NCI-H510A (cell line): Measurements from ENCODE around the gene AFF3.
"Not testable (repeated sequence)": the region's sequence is repeated elsewhere in the genome, so short reads cannot be mapped to it uniquely, and the experiment has no call there.

Source experiments
- DNase-seq: peaks from one replicate; lab custom pipeline; 2025; lab: John Stamatoyannopoulos, UW

The AFF3 gene

GRCh38 chr2:100142393-100142792 is at the start of gene AFF3:
Gene AFF3 (minus strand): TSS chr2:100142590. CDS start chr2:100104454, 38,136 bp downstream.
- DNase-seq, result no peak

- no peak for DNase-seq
These were observed 47.0 kb upstream of the AFF3 start for GRCh38 chr2:100189387-100189786.

GRCh38 chr2:100188326-100188725 is 45.9 kb upstream of the AFF3 start:
- DNase-seq, result no peak

GRCh38 chr2:100186126-100186525 is 43.7 kb upstream of the AFF3 start:
- DNase-seq, result no peak

- DNase-seq, result no peak
These were observed 43.1 kb upstream of the AFF3 start for GRCh38 chr2:100185516-100185915.

GRCh38 chr2:100185105-100185504 is 42.7 kb upstream of the AFF3 start:
- no peak for DNase-seq

- no peak for DNase-seq
These were observed 41.8 kb upstream of the AFF3 start for GRCh38 chr2:100184055-100184737.

DNA sequence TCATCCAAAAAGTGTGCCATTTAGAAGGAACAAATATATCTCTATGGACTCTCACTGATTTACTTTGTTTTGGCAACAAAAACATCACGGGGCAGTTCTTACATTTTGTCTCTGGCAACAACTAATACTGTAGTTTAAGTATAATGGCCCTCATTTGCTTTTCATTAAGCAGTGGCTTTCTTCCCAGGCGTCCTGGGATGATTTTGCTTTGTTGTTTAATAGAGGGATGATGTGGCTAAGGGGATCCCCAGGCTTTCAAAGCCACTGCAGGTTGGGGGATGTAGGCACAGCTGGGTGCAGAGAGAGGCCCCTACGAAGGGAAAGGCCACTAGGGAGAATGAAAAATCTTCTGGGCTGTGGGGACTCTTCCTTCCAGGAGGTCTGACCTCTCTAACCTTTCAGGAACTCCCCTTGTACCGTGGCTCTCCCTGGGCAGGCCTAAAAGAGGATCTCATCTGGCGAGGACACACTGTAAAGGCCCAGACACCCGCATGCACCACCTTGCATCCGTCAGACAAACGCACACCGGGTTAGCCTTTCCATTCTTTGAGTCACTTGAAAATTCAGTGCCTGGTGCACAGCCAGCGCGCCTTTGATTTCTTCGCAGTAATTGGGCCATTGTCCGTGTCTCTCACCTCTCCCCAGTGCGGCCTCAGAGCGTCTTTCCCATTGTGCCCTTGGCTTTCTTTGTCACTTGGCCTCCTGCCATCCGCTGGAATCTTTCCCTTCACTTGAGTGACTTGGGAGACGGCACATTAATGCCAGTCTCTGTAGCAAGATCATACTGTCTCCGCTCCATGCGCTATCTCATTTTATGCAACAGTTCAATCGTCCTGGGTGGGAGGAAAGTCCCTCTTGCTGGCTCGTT is 40.3 kb upstream of the AFF3 start:
- no peak for DNase-seq

DNA sequence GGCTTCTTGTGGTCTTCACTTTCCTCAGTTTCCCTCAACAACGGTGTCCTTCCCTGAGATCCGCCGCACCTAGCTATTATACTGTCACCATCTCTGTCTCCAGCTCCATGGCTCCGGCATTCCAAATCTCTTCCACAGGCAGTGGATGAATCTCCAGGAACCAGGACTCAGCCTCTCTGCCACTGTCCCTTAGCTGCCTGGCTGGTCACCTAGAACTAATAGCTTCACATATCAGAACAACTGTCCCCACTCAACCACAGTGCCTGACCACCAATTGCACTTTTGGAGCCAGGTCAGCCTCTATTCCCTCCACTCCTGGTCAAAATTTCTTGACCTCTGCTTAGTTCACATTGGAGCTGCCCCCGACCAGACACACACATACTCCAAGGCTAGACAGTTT is 38.1 kb upstream of the AFF3 start:
- DNase-seq, result no peak

DNA sequence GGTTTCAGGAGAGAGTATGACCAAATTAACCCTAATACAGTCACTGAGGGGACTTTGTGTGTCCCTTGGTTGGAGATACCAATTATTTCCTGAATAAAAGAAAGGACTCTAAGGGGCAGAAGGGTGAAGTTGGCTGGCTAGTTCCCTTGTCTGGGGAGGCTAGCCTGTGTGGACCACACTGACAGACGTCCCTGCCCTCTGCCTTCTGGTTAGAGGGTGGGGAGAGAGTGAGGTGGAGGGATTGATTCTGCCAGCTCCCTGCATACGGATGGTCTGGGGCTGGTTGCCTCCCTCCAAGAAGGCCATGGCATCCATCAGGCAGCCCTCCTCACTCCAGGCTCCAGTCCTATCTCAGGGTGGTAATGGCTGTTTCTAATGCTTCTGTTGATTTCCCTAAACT is 37.4 kb upstream of the AFF3 start:
- no peak for DNase-seq

DNA sequence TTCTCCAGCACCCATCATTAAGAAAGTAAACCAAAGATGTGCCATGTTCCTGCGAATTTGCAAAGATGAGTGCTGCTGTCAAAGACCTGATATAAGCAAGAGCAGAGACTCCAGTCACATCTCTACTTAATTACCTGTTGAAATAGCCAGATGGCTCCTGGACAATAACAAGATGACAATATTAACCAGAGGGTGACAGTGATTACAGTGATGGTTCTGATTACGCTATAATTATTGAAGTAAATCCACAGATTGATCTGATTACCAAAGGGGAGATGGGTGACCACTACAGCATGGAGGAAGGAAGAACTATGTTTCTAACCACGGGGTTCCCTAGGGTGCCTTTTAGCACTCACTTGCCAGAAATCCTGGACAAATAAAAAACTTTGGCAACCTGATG is 36.5 kb upstream of the AFF3 start:
- no peak for DNase-seq

DNA sequence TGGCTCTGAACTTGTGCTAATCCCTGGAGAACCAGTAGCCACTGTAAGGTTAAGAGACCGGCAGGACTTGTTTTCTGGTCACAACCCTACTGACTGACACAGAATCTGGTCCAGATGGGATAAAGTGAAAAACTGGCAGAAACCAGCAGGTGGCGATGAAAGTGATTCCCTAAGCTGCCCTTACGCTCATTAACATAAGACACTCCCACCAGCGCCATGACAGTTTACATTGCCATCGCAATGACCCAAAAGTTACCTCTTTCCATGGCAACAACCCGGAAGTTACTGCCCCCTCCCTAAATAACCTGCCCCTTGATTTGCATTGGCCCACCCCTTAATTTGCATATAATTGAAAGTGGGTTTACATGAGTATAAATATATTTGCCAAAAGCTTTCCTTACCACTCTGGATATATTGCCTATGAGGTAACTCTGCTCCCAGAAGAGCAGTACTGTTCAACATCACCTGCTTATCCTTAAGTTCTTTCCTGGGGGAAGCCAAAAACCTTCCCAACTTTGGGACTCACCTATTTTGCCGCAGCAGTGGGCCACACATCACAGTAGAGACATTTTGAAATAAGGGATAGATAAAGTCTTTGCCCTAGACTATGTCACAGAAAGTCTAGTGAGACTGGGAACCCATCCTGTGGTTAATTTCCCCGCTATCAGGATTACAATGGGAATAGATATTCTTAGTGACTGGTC is 35.8 kb upstream of the AFF3 start:
- DNase-seq, result no peak

- DNase-seq, result no peak
These were observed 34.5 kb upstream of the AFF3 start for GRCh38 chr2:100176925-100177324.

GRCh38 chr2:100174026-100174431 is 31.6 kb upstream of the AFF3 start:
- DNase-seq, result no peak

DNA sequence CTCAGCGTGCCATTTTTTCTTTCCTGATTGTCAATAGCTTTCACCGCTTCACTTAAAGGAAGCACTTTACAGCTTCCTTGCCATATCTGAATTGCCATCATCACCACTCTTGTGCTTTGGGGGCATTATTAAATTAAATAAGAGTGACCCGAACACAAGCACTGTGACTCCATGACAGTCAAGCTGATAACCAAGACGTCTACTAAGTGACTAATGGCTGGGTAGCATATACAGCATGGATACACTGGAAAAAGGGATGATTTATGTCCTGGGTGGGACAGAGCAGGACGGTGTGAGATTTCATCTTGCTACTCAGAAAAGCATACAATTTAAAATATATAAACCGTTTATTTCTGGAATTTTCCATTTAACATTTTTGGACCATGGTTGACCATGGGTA is 24.3 kb upstream of the AFF3 start:
- DNase-seq, result no peak

DNA sequence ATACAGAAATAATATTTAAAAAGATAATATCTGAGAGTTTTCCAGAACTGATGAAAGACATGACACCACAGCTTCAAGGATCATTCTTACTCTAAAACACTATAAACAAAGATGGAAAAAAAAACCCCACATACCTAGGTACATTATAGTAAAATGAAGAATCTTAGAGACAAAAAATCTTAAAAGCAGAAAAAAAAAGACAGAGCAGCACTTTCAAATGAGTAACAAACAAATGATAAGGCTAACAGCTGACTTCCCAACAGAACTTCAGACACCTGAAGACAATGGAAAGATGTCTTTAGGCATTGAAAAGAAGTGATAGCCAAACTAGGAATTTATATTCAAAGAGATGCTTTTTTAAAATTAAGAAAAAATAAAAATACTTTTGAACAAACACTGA is 21.2 kb upstream of the AFF3 start:
- DNase-seq, result no peak

DNA sequence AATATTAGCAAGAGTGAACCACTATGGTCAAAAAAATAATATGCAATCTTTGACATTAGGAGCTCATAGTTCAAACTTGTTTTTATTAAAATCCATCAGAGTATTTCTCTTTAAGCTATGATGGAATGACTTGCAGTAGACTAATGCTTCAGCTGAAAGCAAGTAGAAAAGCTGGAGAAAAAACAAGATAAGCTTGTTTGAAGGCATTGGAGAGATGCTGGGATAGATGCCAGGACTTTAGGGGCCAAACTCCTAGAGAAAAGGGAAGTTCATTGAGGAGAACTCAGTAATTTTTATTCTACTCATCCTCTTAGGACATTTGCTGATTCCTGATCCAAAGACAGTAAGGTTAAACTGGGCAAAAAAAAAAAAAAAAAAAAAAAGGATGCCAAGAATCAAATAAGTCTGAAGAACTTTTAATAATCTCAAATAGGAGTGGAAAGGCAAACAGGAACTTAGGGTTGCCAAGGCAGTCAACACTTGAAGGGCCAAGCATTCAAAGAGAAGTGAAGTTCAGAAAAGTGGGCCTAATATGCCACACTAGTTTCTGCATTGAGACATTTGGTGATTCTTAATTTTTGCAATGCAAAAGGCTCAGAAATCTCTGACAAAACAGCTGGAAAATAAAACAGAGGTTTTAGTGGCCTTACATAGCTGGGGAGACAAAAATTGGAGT is 19.7 kb upstream of the AFF3 start:
- no peak for DNase-seq

DNA sequence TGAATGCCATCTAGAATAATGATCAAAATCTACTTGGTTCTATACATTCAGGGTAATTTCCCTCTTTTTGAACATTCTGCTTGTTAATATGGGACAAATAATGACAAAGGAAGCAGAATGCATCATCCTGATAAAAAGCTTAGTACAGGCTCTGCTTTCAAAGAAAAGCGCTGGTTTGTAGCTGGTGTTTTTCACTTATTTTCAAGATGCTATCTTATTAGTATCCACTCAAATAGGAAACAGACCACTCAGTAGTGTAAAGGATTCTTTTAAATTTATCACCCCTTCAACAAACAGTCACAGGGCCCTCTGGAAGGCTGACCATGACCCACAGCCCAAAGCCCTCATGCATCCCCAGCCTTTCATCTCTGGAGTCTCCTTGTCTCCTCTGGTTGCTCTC is 18.0 kb upstream of the AFF3 start:
- no peak for DNase-seq

DNA sequence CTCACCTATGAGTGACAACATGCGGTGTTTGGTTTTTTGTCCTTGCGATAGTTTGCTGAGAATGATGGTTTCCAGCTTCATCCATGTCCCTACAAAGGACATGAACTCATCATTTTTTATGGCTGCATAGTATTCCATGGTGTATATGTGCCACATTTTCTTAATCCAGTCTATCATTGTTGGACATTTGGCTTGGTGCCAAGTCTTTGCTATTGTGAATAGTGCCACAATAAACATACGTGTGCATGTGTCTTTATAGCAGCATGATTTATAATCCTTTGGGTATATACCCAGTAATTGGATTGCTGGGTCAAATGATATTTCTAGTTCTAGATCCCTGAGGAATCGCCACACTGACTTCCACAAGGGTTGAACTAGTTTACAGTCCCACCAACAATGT is 9.4 kb upstream of the AFF3 start:
- not testable (repeated sequence) for DNase-seq

DNA sequence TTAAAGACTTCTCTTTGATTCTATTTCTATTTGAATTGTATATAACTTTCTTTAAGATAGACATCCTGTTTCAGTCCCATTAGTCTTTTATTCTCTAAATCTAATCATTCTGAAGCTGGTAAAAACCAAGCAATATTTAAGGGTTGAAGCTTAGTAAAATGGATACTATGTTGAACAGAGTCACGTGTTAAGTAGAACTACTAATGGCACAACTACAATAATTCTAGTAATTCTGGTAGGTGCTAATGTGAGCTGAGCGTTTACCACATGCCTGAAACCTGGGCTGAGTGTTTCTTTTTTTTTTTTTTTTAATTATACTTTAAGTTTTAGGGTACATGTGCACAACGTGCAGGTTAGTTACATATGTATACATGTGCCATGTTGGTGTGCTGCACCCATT is 8.9 kb upstream of the AFF3 start:
- no peak for DNase-seq

DNA sequence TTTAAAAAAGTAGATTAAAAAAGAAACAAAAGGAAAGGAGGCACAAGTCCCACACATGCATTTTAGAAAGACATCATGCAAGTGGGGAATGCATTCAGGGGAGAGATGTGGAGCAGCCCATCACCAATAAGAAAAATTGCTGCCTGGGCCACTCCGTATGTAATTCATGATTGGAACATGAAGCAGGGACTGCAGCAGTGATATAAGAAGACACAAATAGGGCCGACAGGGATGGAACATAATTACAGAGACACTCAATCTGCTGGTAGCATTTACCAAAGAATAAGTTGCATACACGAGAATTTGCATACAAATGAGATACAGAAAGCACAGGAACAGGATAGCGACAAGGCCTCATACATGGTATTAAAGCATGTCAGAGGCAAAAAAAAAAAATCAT is 6.5 kb upstream of the AFF3 start:
- DNase-seq, result no peak

DNA sequence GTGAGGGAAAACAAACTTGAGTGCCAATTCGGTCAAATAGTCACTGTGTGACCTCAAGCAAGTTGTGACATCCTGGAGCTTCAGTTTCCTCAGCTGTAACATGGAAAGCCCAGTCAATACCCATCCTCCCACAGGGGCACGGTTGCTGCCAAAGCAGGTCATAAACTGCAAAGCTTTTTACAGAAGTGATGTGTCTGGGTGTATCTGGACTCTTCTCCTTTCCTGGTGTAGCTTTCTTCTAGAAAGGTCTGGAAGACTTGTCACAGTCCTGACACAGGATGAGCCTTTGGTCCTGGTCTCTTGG is 4.2 kb upstream of the AFF3 start:
- no peak for DNase-seq
